SHP77 (cell line): ENCODE data around the gene REM2.

Experiments used
- DNase-seq, 2 experiments: peaks; one replicate each; lab custom pipeline; 2025; lab: John Stamatoyannopoulos, UW

The REM2 gene

DNA sequence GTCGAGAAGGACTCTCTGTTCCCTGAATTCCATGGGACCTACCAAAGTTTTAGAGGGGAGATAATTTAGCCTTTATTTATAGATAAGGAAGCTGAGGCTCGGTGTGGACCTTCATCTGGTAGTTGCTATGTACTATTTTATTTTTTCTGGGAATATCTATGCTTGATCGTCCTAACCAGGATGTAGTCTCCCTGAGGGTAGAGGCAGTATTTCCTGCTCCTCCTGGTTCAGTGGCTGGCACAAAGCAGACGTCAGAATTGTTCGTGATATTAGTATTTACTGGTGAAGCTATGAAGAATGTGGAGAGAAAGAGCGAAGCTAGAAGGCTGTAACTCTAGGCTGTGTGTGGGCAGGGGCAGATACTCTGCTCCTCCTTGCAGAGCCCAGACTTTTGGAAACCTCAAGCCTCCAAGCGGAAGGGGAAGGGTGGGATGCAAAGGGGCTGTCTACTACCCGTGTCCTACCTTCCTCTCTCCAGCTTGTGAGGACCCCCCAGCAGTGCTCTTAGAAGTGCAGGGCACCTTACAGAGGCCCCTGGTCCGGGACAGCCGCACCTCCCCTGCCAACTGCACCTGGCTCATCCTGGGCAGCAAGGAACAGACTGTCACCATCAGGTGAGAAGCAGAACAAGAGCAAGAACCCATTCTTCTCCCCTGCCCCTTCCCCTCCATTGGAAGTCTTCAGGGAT lies 10.0 kb upstream of the REM2 start:
- DNase-seq, result no peak

DNA sequence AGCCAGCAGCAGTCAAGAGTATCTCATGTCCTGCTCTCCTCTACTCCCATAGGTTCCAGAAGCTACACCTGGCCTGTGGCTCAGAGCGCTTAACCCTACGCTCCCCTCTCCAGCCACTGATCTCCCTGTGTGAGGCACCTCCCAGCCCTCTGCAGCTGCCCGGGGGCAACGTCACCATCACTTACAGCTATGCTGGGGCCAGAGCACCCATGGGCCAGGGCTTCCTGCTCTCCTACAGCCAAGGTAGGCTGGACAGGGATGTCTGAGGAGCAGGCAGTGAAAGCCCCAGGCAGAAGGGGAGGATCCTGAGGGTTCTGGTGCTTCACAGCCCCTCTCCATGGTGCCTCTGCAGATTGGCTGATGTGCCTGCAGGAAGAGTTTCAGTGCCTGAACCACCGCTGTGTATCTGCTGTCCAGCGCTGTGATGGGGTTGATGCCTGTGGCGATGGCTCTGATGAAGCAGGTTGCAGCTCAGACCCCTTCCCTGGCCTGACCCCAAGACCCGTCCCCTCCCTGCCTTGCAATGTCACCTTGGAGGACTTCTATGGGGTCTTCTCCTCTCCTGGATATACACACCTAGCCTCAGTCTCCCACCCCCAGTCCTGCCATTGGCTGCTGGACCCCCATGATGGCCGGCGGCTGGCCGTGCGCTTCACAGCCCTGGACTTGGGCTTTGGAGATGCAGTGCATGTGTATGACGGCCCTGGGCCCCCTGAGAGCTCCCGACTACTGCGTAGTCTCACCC lies 7.8 kb upstream of the REM2 start:
- no peak for DNase-seq

DNA sequence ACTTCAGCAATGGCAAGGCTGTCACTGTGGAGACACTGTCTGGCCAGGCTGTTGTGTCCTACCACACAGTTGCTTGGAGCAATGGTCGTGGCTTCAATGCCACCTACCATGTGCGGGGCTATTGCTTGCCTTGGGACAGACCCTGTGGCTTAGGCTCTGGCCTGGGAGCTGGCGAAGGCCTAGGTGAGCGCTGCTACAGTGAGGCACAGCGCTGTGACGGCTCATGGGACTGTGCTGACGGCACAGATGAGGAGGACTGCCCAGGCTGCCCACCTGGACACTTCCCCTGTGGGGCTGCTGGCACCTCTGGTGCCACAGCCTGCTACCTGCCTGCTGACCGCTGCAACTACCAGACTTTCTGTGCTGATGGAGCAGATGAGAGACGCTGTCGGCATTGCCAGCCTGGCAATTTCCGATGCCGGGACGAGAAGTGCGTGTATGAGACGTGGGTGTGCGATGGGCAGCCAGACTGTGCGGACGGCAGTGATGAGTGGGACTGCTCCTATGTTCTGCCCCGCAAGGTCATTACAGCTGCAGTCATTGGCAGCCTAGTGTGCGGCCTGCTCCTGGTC lies 7.2 kb upstream of the REM2 start:
- DNase-seq, result no peak

DNA sequence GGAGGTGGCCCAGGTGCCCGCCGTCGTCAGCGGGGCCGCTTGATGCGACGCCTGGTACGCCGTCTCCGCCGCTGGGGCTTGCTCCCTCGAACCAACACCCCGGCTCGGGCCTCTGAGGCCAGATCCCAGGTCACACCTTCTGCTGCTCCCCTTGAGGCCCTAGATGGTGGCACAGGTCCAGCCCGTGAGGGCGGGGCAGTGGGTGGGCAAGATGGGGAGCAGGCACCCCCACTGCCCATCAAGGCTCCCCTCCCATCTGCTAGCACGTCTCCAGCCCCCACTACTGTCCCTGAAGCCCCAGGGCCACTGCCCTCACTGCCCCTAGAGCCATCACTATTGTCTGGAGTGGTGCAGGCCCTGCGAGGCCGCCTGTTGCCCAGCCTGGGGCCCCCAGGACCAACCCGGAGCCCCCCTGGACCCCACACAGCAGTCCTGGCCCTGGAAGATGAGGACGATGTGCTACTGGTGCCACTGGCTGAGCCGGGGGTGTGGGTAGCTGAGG lies 6.0 kb upstream of the REM2 start:
- DNase-seq, result no peak

DNA sequence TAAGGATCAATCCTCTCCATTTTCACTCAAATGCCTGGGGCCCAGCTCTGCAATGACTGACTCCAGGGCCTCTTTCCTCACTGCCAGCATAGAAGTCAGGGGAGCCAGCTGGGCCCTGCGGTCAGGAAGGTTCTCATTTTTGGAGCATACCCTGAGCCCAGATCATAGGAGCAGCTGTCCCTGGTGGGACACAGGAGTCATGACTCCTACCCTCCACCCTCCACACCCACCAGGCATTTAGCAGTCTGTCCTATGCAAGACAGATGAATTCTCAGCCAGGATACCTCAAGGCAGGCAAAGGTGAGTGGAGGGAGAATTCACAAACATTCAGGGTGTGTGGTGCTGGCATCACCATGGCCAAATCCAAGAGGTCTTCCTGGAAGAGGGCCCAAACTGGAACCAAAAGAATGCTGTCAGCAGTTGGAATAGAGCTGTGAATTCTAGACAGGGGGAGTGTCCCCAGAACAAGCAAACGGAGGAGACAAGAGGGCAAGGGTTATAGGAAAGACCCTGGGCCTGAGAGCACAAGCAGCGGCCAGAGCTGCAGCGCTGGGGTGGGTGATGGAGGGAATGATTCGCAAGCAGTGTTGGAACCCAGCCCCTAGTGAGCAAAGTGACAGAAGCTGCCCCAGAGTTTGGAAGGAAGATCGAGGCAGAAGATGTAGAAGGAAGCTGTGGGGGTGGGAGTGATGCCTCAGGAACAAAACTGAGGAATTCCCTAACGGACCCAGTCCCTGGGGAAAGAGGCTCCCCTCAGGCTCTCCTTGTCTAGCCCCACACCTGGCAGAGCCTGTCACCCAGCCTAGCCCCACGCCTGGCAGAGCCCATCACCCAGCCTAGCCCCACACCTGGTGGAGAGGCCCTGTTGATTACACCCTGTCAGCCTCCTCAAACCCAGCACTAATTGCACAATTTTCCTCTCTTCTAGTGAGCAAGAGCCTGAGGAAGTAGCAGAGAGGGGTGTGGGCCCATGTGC lies 4.5 kb upstream of the REM2 start:
- no peak for DNase-seq

DNA sequence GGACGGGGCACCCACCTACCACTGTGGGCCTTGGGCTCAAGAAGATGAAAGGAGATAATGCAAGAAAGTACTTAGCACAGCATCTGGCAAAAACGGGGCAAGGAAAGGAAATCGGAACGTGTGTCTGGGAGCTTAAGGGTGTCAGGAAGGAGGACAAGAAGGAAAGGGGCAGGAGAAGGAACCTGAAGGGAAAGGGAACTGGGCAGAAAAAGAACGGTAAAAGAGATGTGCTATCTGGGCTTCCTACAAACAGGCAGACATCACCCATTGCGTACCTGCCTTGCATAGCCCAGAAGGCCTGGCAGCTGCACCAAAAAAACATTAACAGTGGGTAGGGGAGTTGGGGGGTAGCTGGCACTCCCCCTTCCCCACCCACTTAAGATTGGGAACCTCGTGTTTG lies 958 bp upstream of the REM2 start:
- no peak for DNase-seq

DNA sequence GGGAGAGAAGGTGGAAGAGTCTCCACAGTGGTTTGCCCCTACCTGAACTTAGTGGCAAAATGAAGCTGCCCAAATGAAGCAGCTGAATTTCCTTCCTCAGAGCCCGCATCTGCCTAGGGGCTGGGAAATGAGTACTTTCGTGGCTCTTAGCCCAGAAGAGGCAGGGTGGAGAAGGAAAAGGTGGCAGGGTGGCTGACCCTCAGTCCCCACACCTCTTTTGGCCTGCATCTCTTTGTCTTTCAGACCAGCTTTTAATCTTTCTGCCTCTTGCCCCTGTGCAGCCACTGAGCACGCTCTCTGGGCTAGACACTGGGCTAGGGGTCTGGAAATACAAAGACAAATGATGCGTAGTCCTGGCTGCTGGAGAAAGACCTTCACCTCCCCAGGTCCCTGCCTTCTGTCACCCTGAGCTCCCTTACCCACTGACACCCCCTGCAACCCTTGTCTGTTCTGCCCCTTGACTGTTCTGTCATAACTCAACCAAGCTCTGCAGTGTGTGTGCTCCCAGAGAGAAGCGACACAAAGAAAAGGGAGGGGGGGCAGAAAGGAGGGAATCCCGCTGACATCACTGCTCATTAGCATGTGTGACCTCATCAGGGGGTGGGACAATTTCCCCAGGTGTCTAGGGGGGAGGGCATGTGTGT lies 371 bp upstream of the REM2 start:
- DNase-seq, result peak; percentile 59 to 62

DNA sequence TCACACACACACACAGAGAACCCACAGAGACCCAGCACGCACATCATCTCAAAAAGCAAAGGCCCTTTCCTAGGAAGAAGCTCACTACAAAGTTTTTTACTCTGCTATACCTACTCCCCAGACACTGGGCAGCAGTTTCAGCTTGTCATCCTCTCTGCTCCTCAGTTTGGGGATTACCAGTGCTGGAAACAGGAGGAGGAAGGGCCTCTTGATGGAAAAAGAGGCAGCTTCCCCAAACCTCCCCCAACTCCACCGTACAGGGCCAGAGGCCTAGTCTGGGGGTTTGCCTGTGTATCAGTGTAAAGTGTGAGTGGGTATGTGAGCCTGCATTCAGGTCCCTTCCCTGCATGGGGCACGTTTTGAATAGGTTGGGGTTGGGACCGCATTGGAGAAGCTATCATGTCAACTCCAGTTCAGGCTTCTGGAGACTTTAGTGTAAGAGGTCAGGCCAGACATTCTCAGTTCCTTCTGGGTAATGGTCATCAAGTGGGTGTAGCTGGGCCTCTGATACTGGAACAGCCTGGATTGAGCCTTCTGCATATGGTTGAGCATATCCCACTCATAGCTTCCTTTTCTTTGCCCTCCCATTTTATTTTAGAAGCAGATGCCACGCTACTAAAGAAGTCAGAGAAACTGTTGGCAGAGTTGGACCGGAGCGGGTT lies 1.2 kb downstream of the REM2 start:
- DNase-seq, result no peak

DNA sequence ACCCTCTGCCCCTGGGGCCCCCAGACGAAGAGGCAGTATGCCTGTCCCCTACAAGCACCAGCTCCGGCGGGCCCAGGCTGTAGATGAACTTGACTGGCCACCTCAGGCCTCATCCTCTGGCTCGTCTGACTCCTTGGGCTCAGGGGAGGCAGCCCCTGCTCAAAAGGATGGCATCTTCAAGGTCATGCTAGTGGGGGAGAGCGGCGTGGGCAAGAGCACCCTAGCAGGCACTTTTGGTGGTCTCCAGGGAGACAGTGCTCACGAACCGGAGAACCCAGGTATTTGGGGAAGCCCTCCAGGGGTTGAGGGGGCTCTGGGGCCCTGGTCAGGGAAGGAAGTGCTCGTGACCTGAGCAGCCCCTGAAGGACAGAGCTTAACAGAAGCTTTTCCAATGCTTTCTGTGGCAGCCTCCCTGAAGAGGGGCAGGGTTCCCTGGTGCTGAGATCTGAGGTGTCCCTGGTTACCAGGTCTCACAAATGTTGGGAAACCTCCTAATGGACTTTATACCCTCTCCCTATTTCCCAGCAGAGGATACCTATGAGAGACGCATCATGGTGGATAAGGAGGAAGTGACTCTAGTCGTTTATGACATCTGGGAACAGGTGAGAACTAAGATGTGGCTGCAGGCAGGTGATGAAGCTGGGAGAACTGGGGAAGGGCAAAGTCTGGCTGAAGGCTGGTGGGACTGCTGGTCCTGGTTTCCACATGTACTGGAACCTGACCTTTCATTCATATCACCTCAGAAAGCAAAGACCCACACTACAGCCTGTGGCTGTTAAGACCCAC lies 1.9 kb downstream of the REM2 start:
- DNase-seq, result no peak

DNA sequence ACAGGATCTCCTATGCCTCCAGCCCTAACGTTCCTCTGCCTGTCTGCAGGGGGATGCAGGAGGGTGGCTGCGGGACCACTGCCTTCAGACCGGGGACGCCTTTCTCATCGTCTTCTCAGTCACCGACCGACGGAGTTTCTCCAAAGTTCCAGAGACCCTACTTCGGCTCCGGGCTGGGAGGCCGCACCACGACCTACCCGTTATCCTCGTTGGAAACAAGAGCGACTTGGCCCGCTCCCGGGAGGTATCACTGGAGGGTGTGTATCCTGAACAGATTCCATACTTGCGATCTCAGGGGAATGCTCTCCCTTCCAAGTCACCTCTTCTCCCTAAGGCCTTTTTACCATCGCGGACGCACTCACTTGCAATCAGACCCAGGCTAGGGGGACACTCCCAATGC lies 3.0 kb downstream of the REM2 start:
- DNase-seq, result no peak

DNA sequence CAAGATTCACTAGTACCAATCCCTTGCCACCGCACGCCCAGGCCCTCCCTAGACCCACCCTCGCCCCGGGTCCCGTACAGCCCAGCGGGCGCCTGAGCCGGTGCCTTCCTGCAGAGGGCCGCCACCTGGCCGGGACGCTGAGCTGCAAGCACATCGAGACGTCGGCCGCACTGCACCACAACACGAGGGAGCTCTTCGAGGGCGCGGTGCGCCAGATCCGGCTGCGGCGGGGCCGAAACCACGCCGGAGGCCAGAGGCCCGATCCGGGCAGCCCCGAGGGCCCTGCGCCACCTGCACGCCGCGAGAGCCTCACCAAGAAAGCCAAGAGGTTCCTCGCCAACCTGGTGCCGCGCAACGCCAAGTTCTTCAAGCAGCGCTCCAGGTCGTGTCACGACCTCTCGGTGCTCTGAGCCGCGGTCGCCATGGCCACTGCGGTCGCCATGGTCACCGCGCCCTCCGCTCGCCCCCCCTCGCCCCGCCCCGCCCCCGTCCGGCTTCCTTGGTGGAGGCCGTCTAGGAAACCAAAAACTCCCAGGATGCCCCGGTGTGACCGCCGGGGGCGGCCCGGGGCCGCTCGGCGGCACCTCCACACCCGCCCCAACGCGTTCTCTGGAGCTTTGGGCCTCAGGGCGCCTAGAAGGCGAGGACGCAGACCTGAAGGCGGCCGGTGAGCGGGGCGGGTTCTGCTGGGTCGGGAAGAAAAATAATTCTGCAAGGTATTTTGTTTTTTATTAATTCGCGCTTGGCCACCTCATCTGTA lies 3.7 kb downstream of the REM2 start:
- DNase-seq, result peak; percentile 80 to 88

DNA sequence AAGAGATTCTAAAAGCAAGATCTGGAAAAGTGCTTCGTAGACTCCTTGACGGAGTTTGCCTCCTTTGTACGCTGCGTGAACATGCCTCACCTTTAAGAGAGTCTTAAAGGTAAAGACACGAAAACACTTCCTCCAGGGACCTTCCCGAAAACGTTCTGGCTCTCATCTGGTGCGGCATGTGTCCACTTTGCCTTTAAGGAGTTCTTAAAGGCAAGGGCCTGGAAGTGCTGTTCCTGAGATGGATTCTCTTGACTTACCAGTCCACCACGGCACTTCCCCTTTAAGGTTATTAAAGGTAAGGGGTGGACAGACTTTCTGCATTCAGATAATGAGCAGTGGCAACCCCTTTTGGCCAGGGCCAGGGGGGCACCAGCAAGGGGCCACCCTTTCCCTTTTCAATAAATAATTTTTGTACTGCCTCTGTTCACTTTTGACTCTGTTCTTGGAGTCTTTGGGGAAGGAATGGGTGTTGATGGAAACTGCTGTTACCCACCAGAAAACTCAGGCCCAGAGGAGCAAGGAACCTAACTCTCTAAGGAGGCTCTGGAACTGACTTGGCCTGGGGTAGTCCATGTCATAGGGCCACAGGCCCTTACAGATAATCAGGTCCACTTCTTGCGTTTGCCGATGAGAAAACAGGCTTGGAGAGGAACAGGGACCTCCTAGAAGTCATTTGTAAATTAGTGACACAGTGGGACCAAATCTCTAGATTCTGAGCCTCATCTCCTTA lies 4.4 kb downstream of the REM2 start:
- DNase-seq, result peak; percentile 94 to 95

DNA sequence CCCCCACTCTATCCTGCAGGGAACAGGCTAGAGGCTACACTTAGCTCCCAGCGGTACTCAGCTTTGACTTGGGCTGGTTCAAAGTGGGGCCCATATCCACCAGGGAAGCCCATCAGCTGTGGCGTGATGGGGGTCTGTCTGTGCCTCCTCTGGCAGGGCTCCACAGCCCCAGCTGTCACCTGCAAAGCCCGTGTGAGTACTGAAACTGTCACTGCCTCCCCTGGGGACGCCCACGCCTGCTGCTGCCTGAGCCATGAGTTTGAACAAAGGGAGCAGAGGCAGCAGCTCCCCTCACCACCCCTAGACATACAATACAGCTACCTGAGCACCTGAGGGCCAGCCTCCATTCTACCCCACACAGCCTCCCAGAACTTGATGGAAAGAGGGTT lies 5.0 kb downstream of the REM2 start:
- no peak for DNase-seq

DNA sequence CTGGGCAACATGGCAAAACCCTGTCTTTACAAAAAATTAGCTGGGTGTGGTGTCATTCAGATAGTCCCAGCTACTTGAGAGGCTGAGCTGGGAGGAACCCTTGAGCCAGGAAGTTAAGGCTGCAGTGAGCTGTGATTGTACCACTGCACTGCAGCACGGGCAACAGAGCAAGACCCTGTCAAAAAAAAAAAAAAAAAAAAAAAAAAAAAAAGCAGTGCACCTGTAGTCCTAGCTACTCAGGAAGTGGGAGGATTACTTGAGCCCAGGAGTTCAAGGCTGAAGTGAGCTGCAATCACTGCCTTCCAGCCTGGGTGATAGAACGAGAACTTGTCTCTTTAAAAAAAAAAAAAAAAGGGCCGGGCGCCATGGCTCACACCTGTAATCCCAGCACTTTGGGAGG lies 5.6 kb downstream of the REM2 start:
- no peak for DNase-seq

DNA sequence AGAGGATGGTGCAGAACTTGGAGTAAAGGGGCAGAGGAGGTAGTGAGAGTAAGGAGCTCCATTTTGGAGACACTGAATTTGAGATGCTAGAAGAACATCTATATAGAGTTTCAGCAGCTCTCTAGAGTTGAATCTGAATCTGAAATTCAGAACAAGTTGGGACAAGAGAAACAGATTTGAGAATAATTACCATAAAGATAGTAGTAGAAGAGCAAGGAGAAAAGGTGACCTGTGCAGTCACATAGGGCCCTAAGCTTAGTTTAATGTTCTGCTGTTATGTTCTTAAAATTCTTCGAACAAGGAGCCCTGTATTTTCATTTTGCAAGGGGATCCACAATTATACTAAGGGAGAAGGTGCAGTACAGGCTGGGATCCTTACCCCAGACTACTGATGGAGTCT lies 7.4 kb downstream of the REM2 start:
- no peak for DNase-seq

DNA sequence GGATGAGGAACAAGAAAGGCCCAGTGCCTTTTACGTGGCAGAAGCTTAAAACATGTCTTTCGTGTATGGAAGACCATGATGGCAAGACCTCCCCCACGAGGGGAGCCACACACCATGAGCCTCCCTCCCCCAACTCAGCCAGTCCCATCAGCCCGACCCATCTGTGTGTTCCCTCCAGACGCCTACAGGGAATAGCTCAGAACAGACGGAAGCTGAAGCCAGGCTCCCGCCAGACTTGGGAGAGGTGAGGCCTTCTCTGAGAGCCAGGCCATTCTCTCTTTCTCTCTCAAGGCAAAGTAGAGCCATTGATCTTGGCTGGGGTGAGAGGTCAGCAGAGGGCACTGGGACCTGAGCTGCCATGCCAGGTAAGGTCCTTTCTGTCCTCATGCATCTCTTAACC lies 9.5 kb downstream of the REM2 start:
- DNase-seq, result no peak

DNA sequence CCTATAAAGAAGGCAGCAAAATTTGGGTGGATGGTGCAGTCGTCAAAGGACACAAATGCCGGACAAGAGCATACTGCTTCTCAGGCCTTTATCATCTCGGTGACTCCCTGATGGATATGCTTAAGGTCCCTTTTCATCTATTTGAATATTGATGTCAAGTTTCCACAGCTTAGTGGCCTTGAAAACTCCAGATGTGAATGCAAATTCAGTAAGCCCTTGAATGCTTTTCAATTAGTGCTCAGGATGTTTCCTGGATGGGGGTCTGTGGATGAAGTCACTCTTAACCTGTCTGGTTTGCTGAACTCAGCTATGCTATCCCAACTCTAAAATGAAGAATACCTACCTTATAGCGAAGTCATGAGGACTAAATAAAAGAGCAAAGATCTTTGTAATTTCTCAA lies 10.7 kb downstream of the REM2 start:
- DNase-seq, result no peak

DNA sequence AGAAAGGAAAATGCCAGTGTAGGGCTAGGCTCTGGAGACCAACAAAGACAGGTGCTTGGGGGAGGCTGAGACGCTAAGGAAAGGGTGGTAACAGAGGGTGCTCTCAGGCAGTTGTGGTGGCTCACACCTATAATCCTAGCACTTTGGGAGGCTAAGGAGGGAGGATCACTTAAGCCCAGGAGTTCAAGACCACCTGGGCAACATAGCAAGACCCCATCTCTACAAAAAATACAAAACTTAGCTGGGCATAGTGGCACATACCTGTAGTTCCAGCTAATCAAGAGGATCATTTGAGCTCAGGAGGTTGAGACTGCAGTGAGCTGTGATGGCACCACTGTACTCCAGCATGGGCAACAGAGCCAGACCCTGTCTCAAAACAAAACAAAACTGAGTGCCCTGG lies 12.4 kb downstream of the REM2 start:
- no peak for DNase-seq

DNA sequence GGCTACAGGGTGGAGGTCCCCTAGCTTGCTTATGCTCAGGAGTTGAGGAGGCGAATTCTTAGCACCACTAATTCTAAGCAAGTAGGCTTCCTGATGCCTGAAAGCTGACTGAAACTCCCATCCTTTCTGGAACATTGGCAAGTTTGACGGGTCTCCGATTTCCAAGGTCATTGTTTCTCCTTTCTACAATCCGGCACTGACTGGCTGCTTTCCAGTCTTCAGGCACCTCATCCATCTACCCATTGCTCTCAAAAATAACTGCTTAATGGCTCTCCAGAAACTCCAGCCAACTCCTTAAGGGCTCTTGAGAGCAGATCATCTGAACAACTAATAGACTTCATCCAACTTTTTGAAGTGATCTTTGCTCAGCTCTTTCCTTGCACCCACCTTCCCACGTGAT lies 13.3 kb downstream of the REM2 start:
- DNase-seq, result no peak
